ENCODE data around the gene FCHO2. TPM values are rescaled to one million over a fixed set of nuclear protein-coding genes. Genes with fewer than 3 reads are reported as not detected.

The FCHO2 gene
- total RNA-seq, 1 experiment from 2014 or later = 2.5 TPM

DNA sequence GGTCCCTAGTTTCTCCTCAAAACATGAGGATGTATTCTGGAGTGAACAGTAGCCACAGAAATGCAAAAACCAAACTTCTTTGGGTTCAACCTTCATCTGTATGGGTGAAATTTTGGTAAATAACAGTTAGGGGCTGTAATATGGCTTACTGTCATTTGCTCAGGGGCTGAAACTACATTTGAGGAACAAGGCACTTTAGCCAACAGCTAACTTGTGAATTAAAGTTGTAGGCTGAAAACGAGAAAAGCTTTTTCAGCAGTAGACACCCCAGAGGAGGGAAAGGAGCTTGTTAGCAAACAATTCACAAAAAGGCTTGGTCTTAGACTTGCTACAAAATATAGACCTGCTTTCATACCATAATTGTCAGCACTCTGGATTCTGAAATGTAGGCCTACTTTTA is 171.1 kb downstream of the FCHO2 start:
- H3K9me3 ChIP-seq (ENCODE audit: low read depth, low read length, poor library complexity, severe bottlenecking) = no peaks in the 10 kb centered on the region
- peaks cover 5% of the 10 kb centered on the region for H3K36me3 ChIP-seq (ENCODE audit: insufficient read depth, low read length, poor library complexity, severe bottlenecking)
- no peak overlapping the region for H3K4me3 ChIP-seq (ENCODE audit: low read depth, low read length, poor library complexity, severe bottlenecking)
- peaks cover 4% of the 10 kb centered on the region for H3K27me3 ChIP-seq (replicated peaks; ENCODE audit: insufficient read depth, low read depth, low read length, poor library complexity)
- CTCF ChIA-PET = no interaction called here
- intact Hi-C loops (cut with micrococcal nuclease; ENCODE audit: unreplicated experiment) = no loop called here
- H3K27ac ChIP-seq (ENCODE audit: low read depth, low read length, poor library complexity, severe bottlenecking) = no peak overlapping the region
- peaks cover 29% of the 10 kb centered on the region for H3K4me1 ChIP-seq (ENCODE audit: insufficient read depth, low read length, poor library complexity, severe bottlenecking)
- no peak for DNase-seq (ENCODE audit: low spot score)
- TF ChIP-seq EZH2 (IDR thresholded peaks at IDR 0.05; ENCODE audit: borderline replicate concordance, low read depth, low read length, poor library complexity, severe bottlenecking) = no peak
- TF ChIP-seq, protein P1, sequence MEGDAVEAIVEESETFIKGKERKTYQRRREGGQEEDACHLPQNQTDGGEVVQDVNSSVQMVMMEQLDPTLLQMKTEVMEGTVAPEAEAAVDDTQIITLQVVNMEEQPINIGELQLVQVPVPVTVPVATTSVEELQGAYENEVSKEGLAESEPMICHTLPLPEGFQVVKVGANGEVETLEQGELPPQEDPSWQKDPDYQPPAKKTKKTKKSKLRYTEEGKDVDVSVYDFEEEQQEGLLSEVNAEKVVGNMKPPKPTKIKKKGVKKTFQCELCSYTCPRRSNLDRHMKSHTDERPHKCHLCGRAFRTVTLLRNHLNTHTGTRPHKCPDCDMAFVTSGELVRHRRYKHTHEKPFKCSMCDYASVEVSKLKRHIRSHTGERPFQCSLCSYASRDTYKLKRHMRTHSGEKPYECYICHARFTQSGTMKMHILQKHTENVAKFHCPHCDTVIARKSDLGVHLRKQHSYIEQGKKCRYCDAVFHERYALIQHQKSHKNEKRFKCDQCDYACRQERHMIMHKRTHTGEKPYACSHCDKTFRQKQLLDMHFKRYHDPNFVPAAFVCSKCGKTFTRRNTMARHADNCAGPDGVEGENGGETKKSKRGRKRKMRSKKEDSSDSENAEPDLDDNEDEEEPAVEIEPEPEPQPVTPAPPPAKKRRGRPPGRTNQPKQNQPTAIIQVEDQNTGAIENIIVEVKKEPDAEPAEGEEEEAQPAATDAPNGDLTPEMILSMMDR (conservative IDR thresholded peaks at IDR 0.05; ENCODE audit: low read depth, low read length) = no peak
- POLR2A ChIA-PET (ENCODE audit: low non-redundant PET) = no interaction called here
- no TSS peak for BruUV-seq (replicated peaks)

DNA sequence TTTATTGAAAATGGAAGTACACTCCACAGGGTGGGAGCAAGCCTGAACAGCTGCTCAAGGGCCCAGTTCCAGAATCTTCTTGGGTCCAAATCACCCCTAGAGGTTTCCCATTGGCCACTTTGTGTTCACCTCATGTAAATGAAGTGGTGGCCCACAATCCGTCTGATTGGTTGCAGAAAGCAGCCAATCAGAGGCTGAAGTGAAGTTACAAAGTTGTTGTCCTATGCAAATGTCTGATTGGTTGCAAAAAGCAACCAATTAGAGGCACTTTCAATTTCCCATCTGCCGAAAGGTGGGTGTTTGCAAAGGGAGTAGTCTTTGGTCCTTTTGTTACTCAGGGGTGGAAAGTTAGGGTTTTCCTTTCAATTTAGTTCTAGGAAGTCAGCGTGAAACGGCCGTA is 173.3 kb downstream of the FCHO2 start:
- ChIA-PET CTCF (no interaction called here), POLR2A (ENCODE audit: low non-redundant PET) (no interaction called here)
- intact Hi-C loops (cut with micrococcal nuclease; ENCODE audit: unreplicated experiment) = no loop called here
- Histone ChIP-seq H3K27ac (ENCODE audit: low read depth, low read length, poor library complexity, severe bottlenecking) (no peak overlapping the region), H3K36me3 (ENCODE audit: insufficient read depth, low read length, poor library complexity, severe bottlenecking) (peaks cover 5% of the 10 kb centered on the region), H3K4me1 (ENCODE audit: insufficient read depth, low read length, poor library complexity, severe bottlenecking) (peaks cover 12% of the 10 kb centered on the region), H3K4me3 (ENCODE audit: low read depth, low read length, poor library complexity, severe bottlenecking) (no peak overlapping the region), H3K9me3 (ENCODE audit: low read depth, low read length, poor library complexity, severe bottlenecking) (no peaks in the 10 kb centered on the region), H3K27me3 (replicated peaks; ENCODE audit: insufficient read depth, low read depth, low read length, poor library complexity) (peaks cover 4% of the 10 kb centered on the region)
- TF ChIP-seq, protein P1 (conservative IDR thresholded peaks at IDR 0.05; ENCODE audit: low read depth, low read length) = no peak
- TF ChIP-seq EZH2 (IDR thresholded peaks at IDR 0.05; ENCODE audit: borderline replicate concordance, low read depth, low read length, poor library complexity, severe bottlenecking) = no peak
- BruUV-seq (replicated peaks) = no TSS peak
- DNase-seq (ENCODE audit: low spot score) = no peak

DNA sequence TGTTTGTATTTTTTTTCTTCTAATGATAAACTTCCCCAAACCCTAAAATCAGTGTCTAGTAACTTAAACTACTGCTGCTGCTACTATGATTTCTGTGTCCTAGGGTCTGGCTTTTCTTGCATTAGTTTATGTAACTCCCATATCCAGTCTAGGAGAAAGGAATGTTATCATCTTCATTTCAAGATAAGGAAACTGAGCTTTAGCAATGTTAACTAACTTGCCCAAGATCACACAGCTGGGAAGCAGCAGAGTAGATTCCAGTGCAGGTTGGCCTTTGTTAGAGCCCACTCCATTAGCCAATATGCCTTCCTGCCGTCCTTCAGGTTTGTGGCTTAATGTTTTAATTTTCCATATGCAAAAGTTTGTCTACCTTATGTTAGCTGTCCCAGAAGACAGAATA is 175.0 kb downstream of the FCHO2 start:
- no TSS peak for BruUV-seq (replicated peaks)
- intact Hi-C loops (cut with micrococcal nuclease; ENCODE audit: unreplicated experiment) = no loop called here
- TF ChIP-seq EZH2 (IDR thresholded peaks at IDR 0.05; ENCODE audit: borderline replicate concordance, low read depth, low read length, poor library complexity, severe bottlenecking) = no peak
- TF ChIP-seq, protein P1 (conservative IDR thresholded peaks at IDR 0.05; ENCODE audit: low read depth, low read length) = no peak

More for the DNA sequence above, 175.0 kb downstream of the FCHO2 start:
- Histone ChIP-seq H3K36me3 (ENCODE audit: insufficient read depth, low read length, poor library complexity, severe bottlenecking) (no peaks in the 10 kb centered on the region), H3K4me3 (ENCODE audit: low read depth, low read length, poor library complexity, severe bottlenecking) (no peak overlapping the region), H3K4me1 (ENCODE audit: insufficient read depth, low read length, poor library complexity, severe bottlenecking) (peaks cover 6% of the 10 kb centered on the region), H3K9me3 (ENCODE audit: low read depth, low read length, poor library complexity, severe bottlenecking) (no peaks in the 10 kb centered on the region), H3K27ac (ENCODE audit: low read depth, low read length, poor library complexity, severe bottlenecking) (no peak overlapping the region), H3K27me3 (replicated peaks; ENCODE audit: insufficient read depth, low read depth, low read length, poor library complexity) (no peaks in the 10 kb centered on the region)
- no peak for DNase-seq (ENCODE audit: low spot score)
- ChIA-PET CTCF (interaction anchor here (0.6 kb wide), 1 partner anchor 71 kb away, joined by 7 read pairs; no protein-coding TSS in a partner anchor), POLR2A (ENCODE audit: low non-redundant PET) (no interaction called here)

Measured in A673 (cell line).